ENCODE data around the gene INHA.

INHA gene

DNA sequence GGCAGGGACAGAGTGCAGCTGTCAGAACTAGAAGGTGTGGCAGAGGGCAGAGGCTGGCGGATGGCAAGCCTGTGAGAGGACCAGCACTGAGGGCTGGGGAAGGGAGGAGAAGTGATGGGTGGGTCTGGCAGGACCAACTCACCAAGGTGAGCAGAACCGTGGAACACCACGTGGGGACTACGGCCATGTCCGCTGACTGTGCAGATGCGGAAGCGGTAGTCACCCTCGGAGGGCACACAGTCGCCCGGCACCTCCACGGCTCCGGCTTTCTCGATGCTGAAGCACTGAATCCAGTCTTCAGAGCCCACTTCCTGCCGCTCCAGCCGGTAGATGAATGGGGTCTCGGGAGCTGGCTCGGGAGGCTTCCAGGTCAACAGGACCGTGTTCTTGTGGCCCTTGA is 5.0 kb upstream of the INHA start:
- Histone ChIP-seq H4K20me1 (ENCODE audit: insufficient read depth, low read length) (no peaks in the 10 kb centered on the region), H3K4me3 (ENCODE audit: low read depth in 1 of 2, low read length in 2 of 2) (no peak overlapping the region), H3K27ac (ENCODE audit: low read length) (no peak overlapping the region), H2AFZ (ENCODE audit: low read depth, low read length) (no peak overlapping the region), H3K36me3 (ENCODE audit: insufficient read depth, low read length) (no peaks in the 10 kb centered on the region; the same call in 1 of the 2 replicates), H3K4me1 (ENCODE audit: insufficient read depth, low read length) (peaks cover 9% of the 10 kb centered on the region), H3K9ac (ENCODE audit: low read depth, low read length) (no peak overlapping the region), H3K9me3 (ENCODE audit: insufficient read depth, low read length, severe bottlenecking) (no peaks in the 10 kb centered on the region), H3K27me3 (ENCODE audit: insufficient read depth, low read length, poor library complexity) (peaks cover 6% of the 10 kb centered on the region), H3K4me2 (ENCODE audit: insufficient read depth, low read length) (no peak overlapping the region), H3K79me2 (ENCODE audit: insufficient read depth, low read length) (no peaks in the 10 kb centered on the region)
- DNase-seq: no peak
- ATAC-seq (ENCODE audit: insufficient read depth, low read depth): no peak
- no peak for TF ChIP-seq EZH2 (IDR thresholded peaks at IDR 0.05; ENCODE audit: borderline replicate concordance, low read depth, low read length, severe bottlenecking)
- TF ChIP-seq, protein P1, sequence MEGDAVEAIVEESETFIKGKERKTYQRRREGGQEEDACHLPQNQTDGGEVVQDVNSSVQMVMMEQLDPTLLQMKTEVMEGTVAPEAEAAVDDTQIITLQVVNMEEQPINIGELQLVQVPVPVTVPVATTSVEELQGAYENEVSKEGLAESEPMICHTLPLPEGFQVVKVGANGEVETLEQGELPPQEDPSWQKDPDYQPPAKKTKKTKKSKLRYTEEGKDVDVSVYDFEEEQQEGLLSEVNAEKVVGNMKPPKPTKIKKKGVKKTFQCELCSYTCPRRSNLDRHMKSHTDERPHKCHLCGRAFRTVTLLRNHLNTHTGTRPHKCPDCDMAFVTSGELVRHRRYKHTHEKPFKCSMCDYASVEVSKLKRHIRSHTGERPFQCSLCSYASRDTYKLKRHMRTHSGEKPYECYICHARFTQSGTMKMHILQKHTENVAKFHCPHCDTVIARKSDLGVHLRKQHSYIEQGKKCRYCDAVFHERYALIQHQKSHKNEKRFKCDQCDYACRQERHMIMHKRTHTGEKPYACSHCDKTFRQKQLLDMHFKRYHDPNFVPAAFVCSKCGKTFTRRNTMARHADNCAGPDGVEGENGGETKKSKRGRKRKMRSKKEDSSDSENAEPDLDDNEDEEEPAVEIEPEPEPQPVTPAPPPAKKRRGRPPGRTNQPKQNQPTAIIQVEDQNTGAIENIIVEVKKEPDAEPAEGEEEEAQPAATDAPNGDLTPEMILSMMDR (IDR thresholded peaks at IDR 0.05; ENCODE audit: borderline replicate concordance, extremely low read depth, low read length, poor library complexity, severe bottlenecking): no peak

DNA sequence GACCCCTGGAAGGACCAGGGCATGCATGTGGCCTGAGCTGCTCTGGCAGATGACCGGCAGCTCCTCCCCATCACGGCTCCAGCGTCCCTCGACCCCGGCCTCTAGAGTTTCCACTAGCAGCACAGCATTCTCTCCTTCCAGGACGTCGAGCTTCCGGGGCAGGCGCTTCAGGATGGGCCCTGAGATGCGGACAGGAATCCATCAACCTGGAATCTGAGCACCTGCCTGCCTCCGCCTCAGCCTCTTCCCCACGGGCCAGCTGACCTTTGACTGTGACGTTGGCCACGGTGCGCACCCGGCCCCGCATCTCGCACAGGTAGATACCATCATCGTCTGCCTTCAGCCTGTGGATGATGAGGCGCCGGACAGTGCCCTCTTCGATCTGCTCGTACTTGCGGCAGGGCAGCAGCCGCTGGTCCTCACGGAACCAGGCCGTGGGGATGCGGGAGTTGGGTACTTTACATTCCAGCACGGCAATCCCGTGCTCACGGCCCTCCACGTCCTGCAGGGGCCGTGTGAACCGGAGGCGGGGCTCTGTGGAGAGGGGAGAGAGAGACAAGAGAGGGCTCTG is 4.2 kb upstream of the INHA start:
- peaks cover 9% of the 10 kb centered on the region for H3K4me1 ChIP-seq (ENCODE audit: insufficient read depth, low read length)
- H3K4me3 ChIP-seq (ENCODE audit: low read depth in 1 of 2, low read length in 2 of 2): no peak overlapping the region
- no peaks in the 10 kb centered on the region; the same call in 1 of the 2 replicates for H3K36me3 ChIP-seq (ENCODE audit: insufficient read depth, low read length)
- H4K20me1 ChIP-seq (ENCODE audit: insufficient read depth, low read length): no peaks in the 10 kb centered on the region
- H3K9ac ChIP-seq (ENCODE audit: low read depth, low read length): no peak overlapping the region
- no peak overlapping the region for H3K4me2 ChIP-seq (ENCODE audit: insufficient read depth, low read length)
- no peaks in the 10 kb centered on the region for H3K79me2 ChIP-seq (ENCODE audit: insufficient read depth, low read length)
- H3K27me3 ChIP-seq (ENCODE audit: insufficient read depth, low read length, poor library complexity): peaks cover 8% of the 10 kb centered on the region
- H2AFZ ChIP-seq (ENCODE audit: low read depth, low read length): no peak overlapping the region
- H3K9me3 ChIP-seq (ENCODE audit: insufficient read depth, low read length, severe bottlenecking): no peaks in the 10 kb centered on the region
- no peak for ATAC-seq (ENCODE audit: insufficient read depth, low read depth)
- DNase-seq: no peak
- no peak for TF ChIP-seq EZH2 (IDR thresholded peaks at IDR 0.05; ENCODE audit: borderline replicate concordance, low read depth, low read length, severe bottlenecking)
- TF ChIP-seq, protein P1 (IDR thresholded peaks at IDR 0.05; ENCODE audit: borderline replicate concordance, extremely low read depth, low read length, poor library complexity, severe bottlenecking): no peak
- H3K27ac ChIP-seq (ENCODE audit: low read length): no peak overlapping the region

DNA sequence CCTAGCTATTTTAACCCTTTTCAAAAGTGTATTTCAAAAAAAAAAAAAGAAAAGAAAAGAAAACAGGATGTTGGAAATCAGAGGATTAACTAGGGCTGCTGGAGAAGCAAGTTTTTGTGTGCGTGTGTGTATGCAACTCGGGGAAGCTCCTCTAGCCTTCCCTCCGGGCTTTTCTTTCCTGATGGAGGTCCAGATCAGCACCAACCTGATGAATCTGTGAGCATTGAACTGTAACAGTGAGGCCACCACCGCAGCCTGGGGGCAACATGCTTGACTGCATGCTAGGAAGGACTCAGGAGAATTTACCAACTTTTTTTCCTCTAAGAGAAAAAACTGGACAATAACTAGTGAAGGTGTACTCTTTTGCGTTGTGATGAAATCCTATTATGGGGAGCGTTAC is 3.1 kb upstream of the INHA start:
- no peak for ATAC-seq (ENCODE audit: insufficient read depth, low read depth)
- Histone ChIP-seq H2AFZ (ENCODE audit: low read depth, low read length) (no peak overlapping the region), H3K9ac (ENCODE audit: low read depth, low read length) (no peak overlapping the region), H3K4me3 (ENCODE audit: low read depth in 1 of 2, low read length in 2 of 2) (no peak overlapping the region), H3K9me3 (ENCODE audit: insufficient read depth, low read length, severe bottlenecking) (no peaks in the 10 kb centered on the region), H3K27ac (ENCODE audit: low read length) (no peak overlapping the region), H3K79me2 (ENCODE audit: insufficient read depth, low read length) (no peaks in the 10 kb centered on the region), H3K27me3 (ENCODE audit: insufficient read depth, low read length, poor library complexity) (peaks cover 8% of the 10 kb centered on the region), H4K20me1 (ENCODE audit: insufficient read depth, low read length) (no peaks in the 10 kb centered on the region), H3K4me2 (ENCODE audit: insufficient read depth, low read length) (no peak overlapping the region), H3K36me3 (ENCODE audit: insufficient read depth, low read length) (no peaks in the 10 kb centered on the region; the same call in 1 of the 2 replicates), H3K4me1 (ENCODE audit: insufficient read depth, low read length) (peaks cover 9% of the 10 kb centered on the region)
- no peak for DNase-seq
- no peak for TF ChIP-seq EZH2 (IDR thresholded peaks at IDR 0.05; ENCODE audit: borderline replicate concordance, low read depth, low read length, severe bottlenecking)
- TF ChIP-seq, protein P1 (IDR thresholded peaks at IDR 0.05; ENCODE audit: borderline replicate concordance, extremely low read depth, low read length, poor library complexity, severe bottlenecking): no peak

Data from DND-41 (cell line).